ENCODE measurements around the gene PHACTR3.

GRCh38 chr20:59567585-59568508 is 36.5 kb upstream of the PHACTR3 start:
- TF ChIP-seq CTCF (IDR thresholded peaks at IDR 0.05), result no peak
- no peak for TF ChIP-seq POLR2A (IDR thresholded peaks at IDR 0.05)

Data from prostate gland (tissue), 2 donors.